Liver (tissue), 9 donors: ENCODE measurements around the gene CRYGA. TPM values are rescaled to one million over a fixed set of nuclear protein-coding genes. Genes with fewer than 3 reads are reported as not detected.

ENCODE experiments used
- DNase-seq: peaks from one replicate; pipeline ENCODE4 v3.0.0-alpha.2; 2017; ENCODE audit warnings: low spot score
- H3K27ac ChIP-seq, 2 donors: one replicate each; pipeline ENCODE4 v1.7.0; 2013; ENCODE audit warnings: inconsistent platforms in 2 of 2, low read length in 2 of 2, control low read depth in 1 of 2, low read depth in 1 of 2, mild to moderate bottlenecking in 1 of 2
- H3K27me3 ChIP-seq, 4 donors: one replicate each; pipeline versions ENCODE4 v1.6.1 to v1.7.0; 2013; ENCODE audit warnings: low read length in 3 of 4, inconsistent platforms in 1 of 4, mild to moderate bottlenecking in 1 of 4, moderate library complexity in 1 of 4; ENCODE audit not compliant: control insufficient read depth in 4 of 4, insufficient read depth in 4 of 4
- H3K36me3 ChIP-seq, 4 donors: one replicate each; pipeline versions ENCODE4 v1.6.1 to v1.7.0; 2013; ENCODE audit warnings: low read length in 3 of 4, mild to moderate bottlenecking in 3 of 4, low read depth in 1 of 4, moderate library complexity in 1 of 4; ENCODE audit not compliant: control insufficient read depth in 4 of 4, insufficient read depth in 3 of 4
- H3K4me1 ChIP-seq, 4 donors: one replicate each; pipeline versions ENCODE4 v1.6.1 to v1.7.0; 2013; ENCODE audit warnings: low read length in 3 of 4, mild to moderate bottlenecking in 3 of 4, moderate library complexity in 1 of 4; ENCODE audit not compliant: control insufficient read depth in 4 of 4, insufficient read depth in 4 of 4
- H3K4me3 ChIP-seq, 3 donors: one replicate each; pipeline versions ENCODE4 v1.6.1 to v1.7.0; 2013; ENCODE audit warnings: low read length in 3 of 3, control low read depth in 1 of 3, low read depth in 1 of 3, mild to moderate bottlenecking in 1 of 3
- H3K9ac ChIP-seq, 2 donors: one replicate each; pipeline ENCODE4 v1.7.0; 2013; ENCODE audit warnings: low read length in 2 of 2, mild to moderate bottlenecking in 2 of 2, moderate library complexity in 2 of 2, control low read depth in 1 of 2, low read depth in 1 of 2
- H3K9me3 ChIP-seq, 4 donors: one replicate each; pipeline versions ENCODE4 v1.6.1 to v1.7.0; 2013; ENCODE audit warnings: low read length in 3 of 4; ENCODE audit not compliant: control insufficient read depth in 4 of 4
- EGR1 ChIP-seq, 2 donors: IDR thresholded peaks; 2 replicates each; pipeline ENCODE4 v1.6.1; 2016 to 2018; ENCODE audit warnings: antibody characterized with exemption in 2 of 2, low read depth in 2 of 2
- FOXA1 ChIP-seq: IDR thresholded peaks from 2 replicates; pipeline ENCODE4 v1.6.1; 2016; ENCODE audit warnings: antibody characterized with exemption
- FOXA2 ChIP-seq: IDR thresholded peaks from 2 replicates; pipeline ENCODE4 v1.6.1; 2016; ENCODE audit warnings: antibody characterized with exemption
- GABPA ChIP-seq, 2 donors: IDR thresholded peaks in 1 of 2; conservative IDR thresholded peaks in 1 of 2; 2 replicates each; pipeline ENCODE4 v1.6.1; 2016; ENCODE audit warnings: antibody characterized with exemption in 2 of 2, mild to moderate bottlenecking in 1 of 2, moderate library complexity in 1 of 2
- HNF4A ChIP-seq, 2 donors: conservative IDR thresholded peaks; 2 replicates each; pipeline ENCODE4 v1.6.1; 2016; ENCODE audit warnings: antibody characterized with exemption in 2 of 2, mild to moderate bottlenecking in 2 of 2
- HNF4G ChIP-seq: IDR thresholded peaks from 2 replicates; pipeline ENCODE4 v1.6.1; 2016; ENCODE audit warnings: antibody characterized with exemption
- JUND ChIP-seq, 2 donors: IDR thresholded peaks; 2 replicates each; pipeline ENCODE4 v1.6.1; 2016; ENCODE audit warnings: antibody characterized with exemption in 2 of 2
- NR2F2 ChIP-seq: IDR thresholded peaks from 2 replicates; pipeline ENCODE4 v1.6.1; 2016; ENCODE audit warnings: antibody characterized with exemption
- RAD21 ChIP-seq, 2 donors: IDR thresholded peaks; 2 replicates each; pipeline ENCODE4 v1.6.1; 2016; ENCODE audit warnings: antibody characterized with exemption in 2 of 2, mild to moderate bottlenecking in 2 of 2
- RXRA ChIP-seq, 2 donors: IDR thresholded peaks; 2 replicates each; pipeline ENCODE4 v1.6.1; 2017 to 2018; ENCODE audit warnings: antibody characterized with exemption in 2 of 2, mild to moderate bottlenecking in 1 of 2
- SP1 ChIP-seq: IDR thresholded peaks from 2 replicates; pipeline ENCODE4 v1.6.1; 2018; ENCODE audit warnings: antibody characterized with exemption, mild to moderate bottlenecking
- TAF1 ChIP-seq: conservative IDR thresholded peaks from 2 replicates; pipeline ENCODE4 v1.6.1; 2016; ENCODE audit warnings: antibody characterized with exemption, mild to moderate bottlenecking
- YY1 ChIP-seq: IDR thresholded peaks from 2 replicates; pipeline ENCODE4 v1.6.1; 2016; ENCODE audit warnings: antibody characterized with exemption, mild to moderate bottlenecking
- ZBTB33 ChIP-seq: IDR thresholded peaks from 2 replicates; pipeline ENCODE4 v1.6.1; 2016; ENCODE audit warnings: antibody characterized with exemption
- WGBS: extraction: QIAGEN DNeasy Blood & Tissue Kit; methylation state at CpG from one replicate; pipeline ENCODE4 v1.1.7; 2013; 5-methylcytosine and 5-hydroxymethylcytosine counted together
- polyA plus RNA-seq, 2 donors: library from polyadenylated mRNA; stranded (reverse) in 1 of 2; unstranded in 1 of 2; fragments of 200-250 nt in 1 of 2; fragments of >200 nt in 1 of 2; fragmentation: Nextera tagmentation in 1 of 2; extraction: Ambion mirVana in 1 of 2; gene quantifications; one replicate each; pipeline versions ENCODE4 v1.2.1 to v1.2.3, GENCODE V29; 2013 to 2015
- total RNA-seq, 2 donors: library from RNA; depleted of rRNA; stranded (reverse); fragments of >200 nt; gene quantifications; one replicate each; pipeline ENCODE4 v1.2.3, GENCODE V29; 2014
- TF ChIP-seq, protein P1 (sequence below): IDR thresholded peaks from 2 replicates; pipeline ENCODE4 v1.6.1; 2016; ENCODE audit warnings: antibody characterized with exemption, mild to moderate bottlenecking
- TF ChIP-seq, protein P2 (sequence below): IDR thresholded peaks from 2 replicates; pipeline ENCODE4 v1.6.1; 2016; ENCODE audit warnings: antibody characterized with exemption
- TF ChIP-seq, protein P3 (sequence below): fragments of 150-350 bp; IDR thresholded peaks from 2 replicates; pipeline ENCODE4 v1.5.1; 2017; ENCODE audit warnings: improper control_type of control experiment, low read depth, low read length; ENCODE audit not compliant: missing input control
- TF ChIP-seq, protein P4 (sequence below): IDR thresholded peaks from 2 replicates; pipeline ENCODE4 v1.6.1; 2016; ENCODE audit warnings: antibody characterized with exemption
- donor health status: healthy.
- donor health status: healthy.
- donor health status: healthy.
- donor health status: healthy.
- donor health status: healthy.

CRYGA gene
- total and polyA plus RNA-seq, 4 donors: not detected

- no peak for TF ChIP-seq HNF4G
- TF ChIP-seq JUND (IDR thresholded peaks at IDR 0.05): no peak
Observed at GRCh38 chr2:208128136-208128535, 35.3 kb downstream of the CRYGA start (continued).

DNA sequence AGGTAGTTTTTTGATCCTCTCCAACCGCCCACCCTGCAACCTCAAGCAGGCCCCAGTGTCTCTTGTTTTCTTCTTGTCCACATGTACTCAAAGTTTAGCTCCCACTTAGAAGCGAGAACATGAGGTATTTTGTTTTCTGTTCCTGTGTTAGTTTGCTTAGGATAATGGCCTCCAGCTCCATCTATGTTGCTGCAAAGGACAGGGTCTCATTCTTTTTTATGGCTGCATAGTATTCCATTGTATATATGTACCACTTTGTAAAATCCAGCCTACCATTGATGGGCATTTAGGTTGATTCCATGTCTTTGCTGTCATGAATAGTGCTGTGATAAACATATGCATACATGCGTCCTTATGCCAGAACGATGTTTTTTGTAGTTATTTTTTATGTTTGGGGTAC lies 36.3 kb downstream of the CRYGA start:
- H3K36me3 ChIP-seq: no peaks in the 10 kb centered on the region

More for the DNA sequence above, 36.3 kb downstream of the CRYGA start:
- Histone ChIP-seq H3K27me3 (peaks cover 0 to 3% (median 0%) of the 10 kb centered on the region in 4 donors), H3K4me1 (peaks cover 0 to 4% (median 0%) of the 10 kb centered on the region in 4 donors), H3K9ac (no peak overlapping the region), H3K9me3 (no peaks in the 10 kb centered on the region), H3K4me3 (no peak overlapping the region), H3K27ac (no peak overlapping the region)
- TF ChIP-seq JUND (IDR thresholded peaks at IDR 0.05): no peak
- TF ChIP-seq RXRA (IDR thresholded peaks at IDR 0.05): no peak
- TF ChIP-seq ZBTB33: no peak
- no peak for TF ChIP-seq NR2F2
- no peak for TF ChIP-seq RAD21 (IDR thresholded peaks at IDR 0.05)
- TF ChIP-seq, protein P1, sequence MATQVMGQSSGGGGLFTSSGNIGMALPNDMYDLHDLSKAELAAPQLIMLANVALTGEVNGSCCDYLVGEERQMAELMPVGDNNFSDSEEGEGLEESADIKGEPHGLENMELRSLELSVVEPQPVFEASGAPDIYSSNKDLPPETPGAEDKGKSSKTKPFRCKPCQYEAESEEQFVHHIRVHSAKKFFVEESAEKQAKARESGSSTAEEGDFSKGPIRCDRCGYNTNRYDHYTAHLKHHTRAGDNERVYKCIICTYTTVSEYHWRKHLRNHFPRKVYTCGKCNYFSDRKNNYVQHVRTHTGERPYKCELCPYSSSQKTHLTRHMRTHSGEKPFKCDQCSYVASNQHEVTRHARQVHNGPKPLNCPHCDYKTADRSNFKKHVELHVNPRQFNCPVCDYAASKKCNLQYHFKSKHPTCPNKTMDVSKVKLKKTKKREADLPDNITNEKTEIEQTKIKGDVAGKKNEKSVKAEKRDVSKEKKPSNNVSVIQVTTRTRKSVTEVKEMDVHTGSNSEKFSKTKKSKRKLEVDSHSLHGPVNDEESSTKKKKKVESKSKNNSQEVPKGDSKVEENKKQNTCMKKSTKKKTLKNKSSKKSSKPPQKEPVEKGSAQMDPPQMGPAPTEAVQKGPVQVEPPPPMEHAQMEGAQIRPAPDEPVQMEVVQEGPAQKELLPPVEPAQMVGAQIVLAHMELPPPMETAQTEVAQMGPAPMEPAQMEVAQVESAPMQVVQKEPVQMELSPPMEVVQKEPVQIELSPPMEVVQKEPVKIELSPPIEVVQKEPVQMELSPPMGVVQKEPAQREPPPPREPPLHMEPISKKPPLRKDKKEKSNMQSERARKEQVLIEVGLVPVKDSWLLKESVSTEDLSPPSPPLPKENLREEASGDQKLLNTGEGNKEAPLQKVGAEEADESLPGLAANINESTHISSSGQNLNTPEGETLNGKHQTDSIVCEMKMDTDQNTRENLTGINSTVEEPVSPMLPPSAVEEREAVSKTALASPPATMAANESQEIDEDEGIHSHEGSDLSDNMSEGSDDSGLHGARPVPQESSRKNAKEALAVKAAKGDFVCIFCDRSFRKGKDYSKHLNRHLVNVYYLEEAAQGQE: no peak
- TF ChIP-seq GABPA (IDR thresholded peaks at IDR 0.05 in 1 of 2, conservative IDR thresholded peaks at IDR 0.05 in 1 of 2): no peak
- TF ChIP-seq, protein P2, sequence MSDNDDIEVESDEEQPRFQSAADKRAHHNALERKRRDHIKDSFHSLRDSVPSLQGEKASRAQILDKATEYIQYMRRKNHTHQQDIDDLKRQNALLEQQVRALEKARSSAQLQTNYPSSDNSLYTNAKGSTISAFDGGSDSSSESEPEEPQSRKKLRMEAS: no peak
- TF ChIP-seq FOXA1: no peak
- TF ChIP-seq TAF1: no peak
- TF ChIP-seq SP1: no peak
- TF ChIP-seq EGR1 (IDR thresholded peaks at IDR 0.05; ENCODE audit: low read depth in 2 of 2): no peak
- no peak for TF ChIP-seq YY1
- TF ChIP-seq, protein P3, sequence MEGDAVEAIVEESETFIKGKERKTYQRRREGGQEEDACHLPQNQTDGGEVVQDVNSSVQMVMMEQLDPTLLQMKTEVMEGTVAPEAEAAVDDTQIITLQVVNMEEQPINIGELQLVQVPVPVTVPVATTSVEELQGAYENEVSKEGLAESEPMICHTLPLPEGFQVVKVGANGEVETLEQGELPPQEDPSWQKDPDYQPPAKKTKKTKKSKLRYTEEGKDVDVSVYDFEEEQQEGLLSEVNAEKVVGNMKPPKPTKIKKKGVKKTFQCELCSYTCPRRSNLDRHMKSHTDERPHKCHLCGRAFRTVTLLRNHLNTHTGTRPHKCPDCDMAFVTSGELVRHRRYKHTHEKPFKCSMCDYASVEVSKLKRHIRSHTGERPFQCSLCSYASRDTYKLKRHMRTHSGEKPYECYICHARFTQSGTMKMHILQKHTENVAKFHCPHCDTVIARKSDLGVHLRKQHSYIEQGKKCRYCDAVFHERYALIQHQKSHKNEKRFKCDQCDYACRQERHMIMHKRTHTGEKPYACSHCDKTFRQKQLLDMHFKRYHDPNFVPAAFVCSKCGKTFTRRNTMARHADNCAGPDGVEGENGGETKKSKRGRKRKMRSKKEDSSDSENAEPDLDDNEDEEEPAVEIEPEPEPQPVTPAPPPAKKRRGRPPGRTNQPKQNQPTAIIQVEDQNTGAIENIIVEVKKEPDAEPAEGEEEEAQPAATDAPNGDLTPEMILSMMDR: no peak
- no peak for TF ChIP-seq HNF4G
- no peak for TF ChIP-seq HNF4A (conservative IDR thresholded peaks at IDR 0.05)
- no peak for TF ChIP-seq FOXA2
- TF ChIP-seq, protein P4, sequence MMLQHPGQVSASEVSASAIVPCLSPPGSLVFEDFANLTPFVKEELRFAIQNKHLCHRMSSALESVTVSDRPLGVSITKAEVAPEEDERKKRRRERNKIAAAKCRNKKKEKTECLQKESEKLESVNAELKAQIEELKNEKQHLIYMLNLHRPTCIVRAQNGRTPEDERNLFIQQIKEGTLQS: no peak
- no peak for DNase-seq
- WGBS: 96% methylated on average over 4 of the region's 4 CpGs
